Measurements from ENCODE around the gene AKIP1. TPM values are rescaled to one million over a fixed set of nuclear protein-coding genes. Genes with fewer than 3 reads are reported as not detected.

Gene AKIP1
- total RNA-seq (10 to 100 TPM in 1 of 6 donors, 1 to 10 TPM in 5; 6.3 to 11.6 (median 7.9) TPM), polyA plus RNA-seq (10 to 100 TPM in 1 of 2 donors, 1 to 10 TPM in 1; 6.5 to 11.6 TPM)

- H3K36me3 ChIP-seq: no peaks in the 10 kb centered on the region
- peaks cover 0 to 5% (median 3%) of the 10 kb centered on the region in 3 donors for H3K4me1 ChIP-seq
- FAIRE-seq (no peak), ATAC-seq (peak; percentile 96 to 99 (median 98)), DNase-seq (peak; percentile 92 to 99 (median 94))
- H3K4me3 ChIP-seq: peak within 1 kb of the TSS; percentile 61 to 98 (median 74)
- no peaks in the 10 kb centered on the region for H3K27me3 ChIP-seq
- intact Hi-C loops (cut with DNase I): no loop called here
- 0 to 1% methylated on average over 53 to 62 of the region's 68 CpGs for WGBS, 2 donors
- TF ChIP-seq CTCF (IDR thresholded peaks at IDR 0.05): no peak
- H3K27ac ChIP-seq: peak within 1 kb of the TSS; percentile 17 to 81 (median 64)
- H3K9me3 ChIP-seq: no peaks in the 10 kb centered on the region
These were observed at the start of gene AKIP1 for GRCh38 chr11:8911029-8911823. Gene AKIP1 (plus strand): TSS chr11:8911189. CDS start chr11:8911450, 261 bp downstream.

GRCh38 chr11:8863838-8864237 is 47.2 kb upstream of the AKIP1 start:
- no peak for DNase-seq
- no peaks in the 10 kb centered on the region for H3K4me1 ChIP-seq
- H3K27me3 ChIP-seq: no peaks in the 10 kb centered on the region
- intact Hi-C loops (cut with DNase I): no loop called here
- H3K9me3 ChIP-seq: no peaks in the 10 kb centered on the region
- TF ChIP-seq CTCF (IDR thresholded peaks at IDR 0.05): no peak
- no peaks in the 10 kb centered on the region for H3K36me3 ChIP-seq
- H3K27ac ChIP-seq: no peak overlapping the region
- WGBS, 2 donors: 78 to 79% methylated on average over 1 of the region's 1 CpG
- no peak for FAIRE-seq
- ATAC-seq: no peak
- no peak overlapping the region for H3K4me3 ChIP-seq

- Histone ChIP-seq H3K27ac (no peak overlapping the region), H3K4me1 (peaks cover 0 to 2% (median 0%) of the 10 kb centered on the region in 3 donors), H3K4me3 (no peak overlapping the region), H3K9me3 (no peaks in the 10 kb centered on the region), H3K27me3 (no peaks in the 10 kb centered on the region), H3K36me3 (no peaks in the 10 kb centered on the region)
- DNase-seq (no peak), ATAC-seq (no peak), FAIRE-seq (no peak)
- TF ChIP-seq CTCF (IDR thresholded peaks at IDR 0.05): no peak
- intact Hi-C loops (cut with DNase I): no loop called here
These were observed 45.7 kb upstream of the AKIP1 start for GRCh38 chr11:8865304-8865703.

GRCh38 chr11:8867035-8867434 is 44.0 kb upstream of the AKIP1 start:
- no peak for TF ChIP-seq CTCF (IDR thresholded peaks at IDR 0.05)
- Histone ChIP-seq H3K27me3 (no peaks in the 10 kb centered on the region), H3K4me3 (no peak overlapping the region), H3K36me3 (no peaks in the 10 kb centered on the region), H3K27ac (no peak overlapping the region), H3K9me3 (no peaks in the 10 kb centered on the region), H3K4me1 (peaks cover 0 to 5% (median 2%) of the 10 kb centered on the region in 3 donors)
- FAIRE-seq (no peak), DNase-seq (no peak), ATAC-seq (no peak)
- WGBS, 2 donors: 65 to 70% methylated on average over 6 of the region's 6 CpGs
- intact Hi-C loops (cut with DNase I): no loop called here
